ENCODE data around the gene FSTL4. TPM values are rescaled to one million over a fixed set of nuclear protein-coding genes. Genes with fewer than 3 reads are reported as not detected.

Gene FSTL4
- total and polyA plus RNA-seq, 2 of the 13 experiments (the other 11 are each of a cell fraction or from before 2014, with no cell fraction given) = 2.1 to 3.0 TPM

DNA sequence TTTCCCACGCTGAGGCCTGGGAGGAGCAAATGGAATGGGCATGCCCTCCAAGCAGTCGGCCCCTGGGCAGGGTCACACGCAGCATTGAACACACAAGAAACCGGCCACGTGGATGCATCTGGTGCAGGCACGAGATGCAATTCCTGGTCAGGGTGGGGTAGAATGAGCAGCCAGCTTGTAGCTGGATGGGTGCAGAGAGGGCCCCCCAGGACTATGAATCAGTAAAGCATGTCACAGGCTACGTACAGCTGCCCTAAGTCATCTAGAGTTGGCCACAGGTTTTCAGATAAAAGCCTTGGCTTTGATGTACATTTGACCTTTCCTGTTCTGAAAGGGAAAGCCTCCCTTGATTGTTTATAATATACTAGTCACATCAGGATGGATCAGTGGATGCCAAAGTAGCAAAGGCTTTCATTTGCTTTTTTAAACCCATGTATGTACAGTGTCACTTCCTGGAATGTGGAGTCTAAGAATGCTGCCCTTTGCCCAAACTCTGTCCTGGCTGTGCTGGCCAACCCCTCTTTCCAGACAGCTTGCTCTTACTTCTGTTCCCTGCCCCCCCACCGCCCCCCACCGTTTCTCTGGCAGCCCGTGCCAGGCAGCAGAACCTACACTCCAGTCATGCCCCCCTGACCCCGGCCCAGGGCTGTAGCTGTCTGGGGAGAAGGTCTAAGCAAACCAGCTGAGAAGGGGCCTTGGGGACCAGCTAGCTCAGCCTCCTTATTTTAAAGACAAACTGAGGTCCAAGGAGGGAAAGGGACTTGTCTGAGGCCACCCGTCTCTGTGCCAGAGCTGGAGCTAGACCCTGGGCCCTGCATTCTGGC is 391.3 kb downstream of the FSTL4 start:
- Histone ChIP-seq H3K27me3 (ENCODE audit: control insufficient read depth in 1 of 2, insufficient read depth in 2 of 2, low read length in 2 of 2) (no peaks in the 10 kb centered on the region), H3K4me3 (replicated peaks in 1 of 3; ENCODE audit: insufficient read depth in 1 of 3, low read depth in 2 of 3, low read length in 3 of 3) (no peak overlapping the region), H4K20me1 (ENCODE audit: insufficient read depth, low read length) (no peaks in the 10 kb centered on the region), H3K79me2 (ENCODE audit: insufficient read depth, low read length) (no peaks in the 10 kb centered on the region), H3K4me2 (ENCODE audit: low read depth, low read length) (no peak overlapping the region; the same call in 1 of the 2 replicates), H3K9ac (ENCODE audit: insufficient read depth, low read depth, low read length) (no peak overlapping the region), H3K4me1 (ENCODE audit: insufficient read depth, low read length) (peaks cover 24% of the 10 kb centered on the region), H3K36me3 (replicated peaks in 1 of 2; ENCODE audit: control insufficient read depth in 1 of 2, insufficient read depth in 2 of 2, low read length in 2 of 2) (no peaks in the 10 kb centered on the region), H3K27ac (ENCODE audit: extremely low read length, insufficient read depth, low read length) (no peak overlapping the region), H3K9me3 (ENCODE audit: low read length) (no peaks in the 10 kb centered on the region), H2AFZ (ENCODE audit: low read length) (no peak overlapping the region)
- TF ChIP-seq TP53 (CRISPR knock-in tag; conservative IDR thresholded peaks at IDR 0.05) (no peak), ETV5 (CRISPR knock-in tag; IDR thresholded peaks at IDR 0.05; ENCODE audit: borderline replicate concordance) (peak; percentile 19; the same call in 1 of the 2 replicates), ZNF510 (CRISPR knock-in tag; IDR thresholded peaks at IDR 0.05; ENCODE audit: low read depth) (no peak), ZNF577 (CRISPR knock-in tag; IDR thresholded peaks at IDR 0.05; ENCODE audit: borderline replicate concordance, low read depth) (no peak), ZNF530 (CRISPR knock-in tag; IDR thresholded peaks at IDR 0.05; ENCODE audit: low read depth) (no peak), TEAD3 (CRISPR knock-in tag; optimal IDR thresholded peaks at IDR 0.05; ENCODE audit: borderline replicate concordance) (peak; percentile 65)
- TF ChIP-seq, protein P1, sequence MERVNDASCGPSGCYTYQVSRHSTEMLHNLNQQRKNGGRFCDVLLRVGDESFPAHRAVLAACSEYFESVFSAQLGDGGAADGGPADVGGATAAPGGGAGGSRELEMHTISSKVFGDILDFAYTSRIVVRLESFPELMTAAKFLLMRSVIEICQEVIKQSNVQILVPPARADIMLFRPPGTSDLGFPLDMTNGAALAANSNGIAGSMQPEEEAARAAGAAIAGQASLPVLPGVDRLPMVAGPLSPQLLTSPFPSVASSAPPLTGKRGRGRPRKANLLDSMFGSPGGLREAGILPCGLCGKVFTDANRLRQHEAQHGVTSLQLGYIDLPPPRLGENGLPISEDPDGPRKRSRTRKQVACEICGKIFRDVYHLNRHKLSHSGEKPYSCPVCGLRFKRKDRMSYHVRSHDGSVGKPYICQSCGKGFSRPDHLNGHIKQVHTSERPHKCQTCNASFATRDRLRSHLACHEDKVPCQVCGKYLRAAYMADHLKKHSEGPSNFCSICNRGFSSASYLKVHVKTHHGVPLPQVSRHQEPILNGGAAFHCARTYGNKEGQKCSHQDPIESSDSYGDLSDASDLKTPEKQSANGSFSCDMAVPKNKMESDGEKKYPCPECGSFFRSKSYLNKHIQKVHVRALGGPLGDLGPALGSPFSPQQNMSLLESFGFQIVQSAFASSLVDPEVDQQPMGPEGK (CRISPR knock-in tag; IDR thresholded peaks at IDR 0.05) = peak; percentile 9; the same call in 1 of the 2 replicates
- in situ Hi-C loops (cut with HindIII; ENCODE audit: extremely low pct_ligation_motif_present, low pct_unique_long_range_greater_than_20kb) (no loop called here), intact Hi-C loops (cut with micrococcal nuclease; ENCODE audit: unreplicated experiment) (no loop called here)
- FAIRE-seq (no peak), DNase-seq (ENCODE audit: low spot score) (peak; percentile 52), ATAC-seq (peak; percentile 85)
- no TSS peak for BruUV-seq (replicated peaks)
- WGBS (ENCODE audit: low lambda C conversion rate) = 57% methylated on average over 11 of the region's 12 CpGs
- POLR2A ChIA-PET = interaction anchor here (0.6 to 2.0 kb wide), 2 partner anchors 19 to 290 kb away, joined by 3 to 8 read pairs; no protein-coding TSS in a partner anchor
- CTCF ChIA-PET (ENCODE audit: low intra/inter-chr PET ratio, low total read pairs) = interaction anchor here (0.6 kb wide), 1 partner anchor 1224 kb away, joined by 3 read pairs; no protein-coding TSS in a partner anchor

Measured in HepG2 (cell line).